Activated T-cell treated with anti-CD3 and anti-CD28 coated beads, Interleukin-2, amount 50 U/mL, for 72 hours (primary cell): Measurements from ENCODE around the gene RHAG. TPM values are rescaled to one million over a fixed set of nuclear protein-coding genes. Genes with fewer than 3 reads are reported as not detected.

Source experiments
- ATAC-seq, 2 donors: fragments of 150-1000 bp; cut with Tn5 transposase; replicated peaks in 1 of 2; 2 replicates each; pipeline ENCODE4 v1.10.0; 2021; ENCODE audit warnings: moderate library complexity in 2 of 2, mild to moderate bottlenecking in 1 of 2
- DNase-seq, 2 donors: peaks; one replicate each; pipeline ENCODE4 v3.0.0; 2021 to 2022; ENCODE audit warnings: mixed read lengths in 1 of 2
- H3K27ac Mint-ChIP-seq: one replicate; pipeline ENCODE4 v1.8.0; 2022; ENCODE audit warnings: mild to moderate bottlenecking, moderate library complexity, mixed read lengths
- H3K27me3 Mint-ChIP-seq: one replicate; pipeline ENCODE4 v1.8.0; 2022; ENCODE audit warnings: low read depth, mixed read lengths
- H3K36me3 Mint-ChIP-seq, 2 donors: one replicate each; pipeline ENCODE4 v1.8.0; 2022; ENCODE audit warnings: mixed read lengths in 2 of 2, mild to moderate bottlenecking in 1 of 2; ENCODE audit not compliant: insufficient read depth in 2 of 2
- H3K4me1 Mint-ChIP-seq: one replicate; pipeline ENCODE4 v1.8.0; 2022; ENCODE audit warnings: low read depth, mixed read lengths
- H3K4me3 Mint-ChIP-seq, 2 donors: one replicate each; pipeline ENCODE4 v1.8.0; 2022; ENCODE audit warnings: mild to moderate bottlenecking in 2 of 2, mixed read lengths in 2 of 2, moderate library complexity in 2 of 2
- H3K9me3 Mint-ChIP-seq, 2 donors: one replicate each; pipeline ENCODE4 v1.8.0; 2022; ENCODE audit warnings: mixed read lengths in 2 of 2
- total RNA-seq, 2 donors: library from RNA; stranded (reverse); gene quantifications; one replicate each; pipeline ENCODE4 v1.2.3, GENCODE V29; 2022

The RHAG gene
- total RNA-seq, 2 donors from 2014 or later: not detected

GRCh38 chr6:49576618-49577017 lies 60.0 kb downstream of the RHAG start:
- H3K36me3 Mint-ChIP-seq: no peaks in the 10 kb centered on the region
- no peaks in the 10 kb centered on the region for H3K4me1 Mint-ChIP-seq
- peaks cover 0 to 1% of the 10 kb centered on the region in 2 donors for H3K9me3 Mint-ChIP-seq
- H3K27ac Mint-ChIP-seq: no peak overlapping the region
- DNase-seq (no peak), ATAC-seq (no peak)
- no peak overlapping the region for H3K4me3 Mint-ChIP-seq
- peaks cover 5% of the 10 kb centered on the region for H3K27me3 Mint-ChIP-seq

- Mint-ChIP-seq H3K27ac (no peak overlapping the region), H3K4me3 (no peak overlapping the region), H3K36me3 (no peaks in the 10 kb centered on the region), H3K27me3 (peaks cover 16% of the 10 kb centered on the region), H3K4me1 (no peaks in the 10 kb centered on the region), H3K9me3 (no peaks in the 10 kb centered on the region)
- no peak for ATAC-seq
- DNase-seq: no peak
Measured at GRCh38 chr6:49570474-49571079, 66.1 kb downstream of the RHAG start.

DNA sequence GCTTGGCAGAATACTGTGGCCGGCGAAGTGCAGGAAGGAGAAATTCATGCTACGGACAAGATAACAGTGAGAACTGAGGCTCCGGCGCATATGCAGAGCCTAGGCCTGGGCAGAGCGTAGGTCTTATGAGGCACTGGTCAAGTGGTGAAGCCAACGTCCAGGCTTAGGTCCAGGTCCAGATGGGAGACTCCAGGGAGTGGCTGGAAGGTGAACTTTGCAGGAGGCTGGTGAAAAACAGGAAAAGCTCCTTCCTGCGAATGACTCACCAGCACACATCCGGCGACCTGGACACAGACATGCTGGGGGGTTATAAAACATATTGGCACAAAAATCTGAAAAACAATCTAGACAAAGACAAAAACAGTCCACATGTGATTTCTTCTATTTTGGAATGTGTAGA lies 70.8 kb downstream of the RHAG start:
- Mint-ChIP-seq H3K36me3 (no peaks in the 10 kb centered on the region), H3K27me3 (peaks cover 27% of the 10 kb centered on the region), H3K4me3 (no peak overlapping the region), H3K9me3 (no peaks in the 10 kb centered on the region), H3K27ac (no peak overlapping the region), H3K4me1 (no peaks in the 10 kb centered on the region)
- ATAC-seq (no peak), DNase-seq (no peak)

DNA sequence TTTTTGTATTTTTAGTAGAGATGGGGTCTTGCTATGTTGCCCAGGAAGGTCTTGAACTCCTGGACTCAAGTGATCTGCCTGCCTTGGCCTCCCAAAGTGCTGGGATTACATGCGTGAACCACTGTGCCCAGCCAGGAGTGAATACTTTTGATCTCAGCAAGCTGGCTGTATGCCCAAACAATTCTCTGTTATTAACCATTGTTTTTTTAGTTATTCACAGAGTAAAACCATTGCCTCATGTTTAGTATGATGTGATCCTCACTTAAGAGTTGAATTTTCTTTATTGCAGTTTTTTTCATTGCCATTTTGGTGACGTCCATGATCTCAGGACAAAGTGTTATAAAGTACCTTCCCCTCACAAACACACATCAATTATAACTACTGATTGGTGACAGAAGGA lies 71.4 kb downstream of the RHAG start:
- no peak for ATAC-seq
- Mint-ChIP-seq H3K4me1 (no peaks in the 10 kb centered on the region), H3K9me3 (no peaks in the 10 kb centered on the region), H3K36me3 (no peaks in the 10 kb centered on the region), H3K4me3 (no peak overlapping the region), H3K27me3 (peaks cover 21% of the 10 kb centered on the region), H3K27ac (no peak overlapping the region)
- no peak for DNase-seq

DNA sequence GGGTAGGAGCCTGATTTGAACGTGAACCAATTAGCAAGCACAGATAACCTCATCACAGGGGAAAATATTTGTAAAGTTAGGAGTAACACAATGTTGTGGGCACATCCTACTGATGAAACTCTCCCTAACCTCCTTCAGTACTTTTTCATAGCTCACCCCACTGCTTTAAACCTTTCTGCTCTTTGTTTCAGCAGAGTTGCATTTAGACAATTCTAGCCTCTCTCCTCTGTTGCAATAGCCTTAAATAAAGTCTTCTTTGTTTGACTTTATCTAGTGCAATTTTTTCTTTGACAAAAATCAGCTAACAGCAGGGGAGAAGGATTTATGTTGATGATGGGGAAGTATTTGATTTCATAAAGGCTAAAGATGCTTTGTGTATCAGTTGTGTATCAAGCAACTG lies 72.1 kb downstream of the RHAG start:
- Mint-ChIP-seq H3K36me3 (no peaks in the 10 kb centered on the region), H3K4me3 (no peak overlapping the region), H3K9me3 (no peaks in the 10 kb centered on the region)

GRCh38 chr6:49563006-49563886 lies 73.4 kb downstream of the RHAG start:
- Mint-ChIP-seq H3K36me3 (no peaks in the 10 kb centered on the region), H3K27me3 (peaks cover 17% of the 10 kb centered on the region), H3K27ac (no peak overlapping the region), H3K4me3 (no peak overlapping the region), H3K9me3 (no peaks in the 10 kb centered on the region), H3K4me1 (no peaks in the 10 kb centered on the region)
- ATAC-seq (no peak), DNase-seq (no peak)

More for the DNA sequence above, 72.1 kb downstream of the RHAG start:
- Mint-ChIP-seq H3K27me3 (peaks cover 17% of the 10 kb centered on the region), H3K27ac (no peak overlapping the region), H3K4me1 (no peaks in the 10 kb centered on the region)
- no peak for ATAC-seq
- DNase-seq: no peak

GRCh38 chr6:49558238-49558637 lies 78.4 kb downstream of the RHAG start:
- H3K4me1 Mint-ChIP-seq: peaks cover 7% of the 10 kb centered on the region

DNA sequence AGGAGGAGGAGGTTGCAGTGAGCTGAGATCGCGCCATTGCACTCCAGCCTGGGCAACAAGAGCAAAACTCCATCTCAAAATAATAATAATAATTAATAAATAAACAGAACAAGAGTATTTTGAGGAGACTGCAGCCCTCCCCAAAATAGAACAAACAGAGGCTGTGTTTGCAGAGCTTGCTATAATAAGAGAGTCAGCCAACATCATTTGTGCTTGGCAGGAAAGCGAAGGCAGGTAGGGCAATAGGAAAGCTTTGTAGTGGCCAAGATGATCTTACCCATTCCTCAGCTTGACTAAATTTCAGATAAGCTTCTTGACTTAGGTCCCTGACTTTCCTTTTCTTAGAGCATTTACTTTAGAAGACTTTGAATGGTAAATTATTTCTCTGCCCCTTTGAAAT lies 79.5 kb downstream of the RHAG start:
- Mint-ChIP-seq H3K9me3 (no peaks in the 10 kb centered on the region), H3K27ac (no peak overlapping the region), H3K4me1 (peaks cover 7% of the 10 kb centered on the region), H3K27me3 (peaks cover 11% of the 10 kb centered on the region), H3K36me3 (no peaks in the 10 kb centered on the region), H3K4me3 (no peak overlapping the region)
- DNase-seq (no peak), ATAC-seq (no peak)

More at GRCh38 chr6:49558238-49558637, 78.4 kb downstream of the RHAG start:
- H3K4me3 Mint-ChIP-seq: no peak overlapping the region
- H3K27me3 Mint-ChIP-seq: peaks cover 10% of the 10 kb centered on the region
- no peaks in the 10 kb centered on the region for H3K9me3 Mint-ChIP-seq
- no peak for DNase-seq
- H3K36me3 Mint-ChIP-seq: no peaks in the 10 kb centered on the region
- ATAC-seq: no peak
- H3K27ac Mint-ChIP-seq: no peak overlapping the region

GRCh38 chr6:49556429-49556837 lies 80.2 kb downstream of the RHAG start:
- Mint-ChIP-seq H3K36me3 (no peaks in the 10 kb centered on the region), H3K4me3 (no peak overlapping the region), H3K27ac (no peak overlapping the region), H3K4me1 (peaks cover 13% of the 10 kb centered on the region), H3K9me3 (no peaks in the 10 kb centered on the region), H3K27me3 (peaks cover 17% of the 10 kb centered on the region)
- peak; percentile 70 to 82 for ATAC-seq
- peak; percentile 4 to 8 for DNase-seq

DNA sequence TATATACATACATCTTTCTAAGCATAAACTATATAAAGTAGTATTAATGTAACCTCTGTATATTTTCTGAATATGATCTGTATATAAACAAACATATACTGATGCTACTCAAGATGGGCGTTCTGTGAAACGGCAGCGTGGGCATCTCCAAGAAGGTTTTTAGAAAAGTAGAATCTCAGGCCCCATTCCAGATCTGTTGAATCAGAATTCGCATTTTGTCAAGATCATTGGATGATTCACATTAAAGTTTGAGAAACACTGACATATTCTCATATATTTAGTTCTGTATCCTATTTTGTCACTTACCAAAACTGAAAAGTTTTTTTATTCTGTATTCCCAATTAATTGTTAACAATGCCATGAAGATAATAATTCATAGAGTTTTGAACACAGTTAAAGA lies 80.7 kb downstream of the RHAG start:
- Mint-ChIP-seq H3K27ac (no peak overlapping the region), H3K4me1 (peaks cover 18% of the 10 kb centered on the region), H3K36me3 (no peaks in the 10 kb centered on the region), H3K4me3 (no peak overlapping the region), H3K9me3 (no peaks in the 10 kb centered on the region), H3K27me3 (peaks cover 19% of the 10 kb centered on the region)
- ATAC-seq (no peak), DNase-seq (no peak)

Other genes with a start within 250 kb of the RHAG start
- 10 to 100 TPM; 14.8 to 15.2 TPM for gene MMUT, start 173.6 kb downstream of the RHAG start, total RNA-seq
- gene CENPQ, start 173.5 kb downstream of the RHAG start, total RNA-seq: 10 to 100 TPM; 11.7 to 12.5 TPM
- gene GLYATL3, start 136.9 kb downstream of the RHAG start, total RNA-seq: not detected
- under 1 TPM in 1 of 2 donors, not detected in 1; 0.67 TPM for gene C6orf141, start 86.2 kb downstream of the RHAG start, total RNA-seq
- not detected for gene CRISP2, start 76.7 kb upstream of the RHAG start, total RNA-seq
- gene CRISP3, start 107.5 kb upstream of the RHAG start, total RNA-seq: not detected
- gene PGK2, start 150.4 kb upstream of the RHAG start, total RNA-seq: not detected
- not detected for gene CRISP1, start 229.7 kb upstream of the RHAG start, total RNA-seq